ENCODE data around the gene CMPK1. TPM values are rescaled to one million over a fixed set of nuclear protein-coding genes. Genes with fewer than 3 reads are reported as not detected.

The CMPK1 gene
- total RNA-seq, 1 experiment from 2014 or later, result 28.7 TPM

DNA sequence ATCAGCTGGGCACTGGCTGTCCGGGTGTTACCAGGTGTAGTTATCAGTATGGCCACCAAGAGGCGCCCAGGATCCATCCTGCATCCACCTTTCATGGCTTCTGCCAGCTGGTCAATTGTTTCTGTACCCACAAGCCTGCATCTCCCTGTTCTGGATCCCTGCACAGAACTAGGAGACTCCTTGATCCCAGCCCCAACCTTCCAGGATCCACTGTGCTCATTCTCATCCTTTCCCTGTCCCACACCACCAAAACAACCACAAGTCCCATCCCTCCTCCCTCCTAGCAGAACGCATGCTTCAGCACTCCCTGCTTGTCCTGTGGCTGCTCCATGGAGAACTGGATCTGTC, 55.3 kb downstream of the CMPK1 start:
- WGBS (ENCODE audit: extremely low coverage, insufficient read length, low lambda C conversion rate), result no CpG with 5 or more reads among the region's 3 CpGs
- no peaks in the 10 kb centered on the region for H3K9me3 Mint-ChIP-seq
- H3K4me2 ChIP-seq (ENCODE audit: insufficient read depth, insufficient read length, low read length), result no peak overlapping the region
- H3K14ac ChIP-seq (ENCODE audit: insufficient read depth, low read length), result no peak overlapping the region
- no peak overlapping the region for H3K56ac ChIP-seq (ENCODE audit: insufficient read length, low read depth, low read length)
- H2BK120ac ChIP-seq (ENCODE audit: low read depth, low read length, poor library complexity, severe bottlenecking), result no peak overlapping the region
- H2AFZ ChIP-seq (ENCODE audit: low read length), result no peak overlapping the region
- H3K36me3 Mint-ChIP-seq (ENCODE audit: insufficient read depth in 1 of 3, low read depth in 3 of 3), result no peaks in the 10 kb centered on the region
- H3K79me1 ChIP-seq (ENCODE audit: insufficient read depth, low read depth, low read length, poor library complexity, severe bottlenecking), result no peaks in the 10 kb centered on the region
- H2BK15ac ChIP-seq (ENCODE audit: low read depth, low read length), result no peak overlapping the region
- H3K79me2 ChIP-seq (ENCODE audit: insufficient read depth, low read length), result no peaks in the 10 kb centered on the region
- H3K4me1 Mint-ChIP-seq, result peaks cover 0 to 2% of the 10 kb centered on the region in 2 experiments; a peak in 2 of 4 replicates
- H2BK5ac ChIP-seq (ENCODE audit: insufficient read length, low read length), result no peak overlapping the region
- no peak overlapping the region for H3T11ph ChIP-seq (ENCODE audit: low read length)
- H4K5ac ChIP-seq (ENCODE audit: insufficient read length, low read depth, low read length), result no peak overlapping the region
- H4K8ac ChIP-seq (replicated peaks; ENCODE audit: insufficient read length, low read depth, low read length), result no peak overlapping the region
- H3K27me3 Mint-ChIP-seq (ENCODE audit: low read depth), result peaks cover 54% of the 10 kb centered on the region
- no peaks in the 10 kb centered on the region for H4K20me1 ChIP-seq (ENCODE audit: control insufficient read depth, insufficient read depth, insufficient read length)
- peaks cover 3% of the 10 kb centered on the region; the same call in 1 of the 2 replicates for H3K27me3 ChIP-seq (ENCODE audit: insufficient read depth, low read length)
- no peak overlapping the region for H3K27ac Mint-ChIP-seq
- H3K18ac ChIP-seq (ENCODE audit: insufficient read length, low read depth, low read length), result no peak overlapping the region
- no peak overlapping the region for H3K4me3 Mint-ChIP-seq
- H3K23me2 ChIP-seq (ENCODE audit: insufficient read length, low read depth, low read length, poor library complexity, severe bottlenecking), result no peaks in the 10 kb centered on the region
- peak; percentile 79 for DNase-seq
- H2AK5ac ChIP-seq (ENCODE audit: insufficient read length, low read length), result no peak overlapping the region
- H3K4ac ChIP-seq (ENCODE audit: low read depth, low read length), result no peak overlapping the region
- no peaks in the 10 kb centered on the region for H3K4me1 ChIP-seq (ENCODE audit: insufficient read depth, low read length)
- no peak overlapping the region for H2BK12ac ChIP-seq (ENCODE audit: insufficient read length, low read depth, low read length)
- H4K91ac ChIP-seq (ENCODE audit: insufficient read length, low read depth, low read length), result no peak overlapping the region
- no peak overlapping the region for H3K9ac ChIP-seq (ENCODE audit: extremely low read depth, insufficient read length, low read length)
- no peak overlapping the region for H2BK20ac ChIP-seq (ENCODE audit: low read depth, low read length, poor library complexity, severe bottlenecking)
- peak; percentile 86 for TF ChIP-seq CTCF (conservative IDR thresholded peaks at IDR 0.05)
- H3K27ac ChIP-seq (ENCODE audit: insufficient read length, low read depth, low read length), result no peak overlapping the region
- no peaks in the 10 kb centered on the region for H3K9me3 ChIP-seq (ENCODE audit: control insufficient read depth, low read depth, low read length)
- H3K23ac ChIP-seq (ENCODE audit: insufficient read length, low read depth, low read length), result no peak overlapping the region

Measured in H9 (cell line).